Measurements from ENCODE around the gene MTHFSD.

- TF ChIP-seq, protein P1, sequence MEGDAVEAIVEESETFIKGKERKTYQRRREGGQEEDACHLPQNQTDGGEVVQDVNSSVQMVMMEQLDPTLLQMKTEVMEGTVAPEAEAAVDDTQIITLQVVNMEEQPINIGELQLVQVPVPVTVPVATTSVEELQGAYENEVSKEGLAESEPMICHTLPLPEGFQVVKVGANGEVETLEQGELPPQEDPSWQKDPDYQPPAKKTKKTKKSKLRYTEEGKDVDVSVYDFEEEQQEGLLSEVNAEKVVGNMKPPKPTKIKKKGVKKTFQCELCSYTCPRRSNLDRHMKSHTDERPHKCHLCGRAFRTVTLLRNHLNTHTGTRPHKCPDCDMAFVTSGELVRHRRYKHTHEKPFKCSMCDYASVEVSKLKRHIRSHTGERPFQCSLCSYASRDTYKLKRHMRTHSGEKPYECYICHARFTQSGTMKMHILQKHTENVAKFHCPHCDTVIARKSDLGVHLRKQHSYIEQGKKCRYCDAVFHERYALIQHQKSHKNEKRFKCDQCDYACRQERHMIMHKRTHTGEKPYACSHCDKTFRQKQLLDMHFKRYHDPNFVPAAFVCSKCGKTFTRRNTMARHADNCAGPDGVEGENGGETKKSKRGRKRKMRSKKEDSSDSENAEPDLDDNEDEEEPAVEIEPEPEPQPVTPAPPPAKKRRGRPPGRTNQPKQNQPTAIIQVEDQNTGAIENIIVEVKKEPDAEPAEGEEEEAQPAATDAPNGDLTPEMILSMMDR (IDR thresholded peaks at IDR 0.05) = no peak
- no peak for TF ChIP-seq POLR2A (IDR thresholded peaks at IDR 0.05; ENCODE audit: low read depth)
- TF ChIP-seq EP300 (IDR thresholded peaks at IDR 0.05) = no peak
Measured at GRCh38 chr16:86499440-86499786, 55.6 kb downstream of the MTHFSD start.
